OCI-M1 (cell line): ENCODE results near the gene TTLL3.
"Not testable (repeated sequence)": the region's sequence is repeated elsewhere in the genome, so short reads cannot be mapped to it uniquely, and the experiment has no call there.

Experiments
- DNase-seq: peaks from one replicate; lab custom pipeline; 2025; lab: John Stamatoyannopoulos, UW

The TTLL3 gene

DNA sequence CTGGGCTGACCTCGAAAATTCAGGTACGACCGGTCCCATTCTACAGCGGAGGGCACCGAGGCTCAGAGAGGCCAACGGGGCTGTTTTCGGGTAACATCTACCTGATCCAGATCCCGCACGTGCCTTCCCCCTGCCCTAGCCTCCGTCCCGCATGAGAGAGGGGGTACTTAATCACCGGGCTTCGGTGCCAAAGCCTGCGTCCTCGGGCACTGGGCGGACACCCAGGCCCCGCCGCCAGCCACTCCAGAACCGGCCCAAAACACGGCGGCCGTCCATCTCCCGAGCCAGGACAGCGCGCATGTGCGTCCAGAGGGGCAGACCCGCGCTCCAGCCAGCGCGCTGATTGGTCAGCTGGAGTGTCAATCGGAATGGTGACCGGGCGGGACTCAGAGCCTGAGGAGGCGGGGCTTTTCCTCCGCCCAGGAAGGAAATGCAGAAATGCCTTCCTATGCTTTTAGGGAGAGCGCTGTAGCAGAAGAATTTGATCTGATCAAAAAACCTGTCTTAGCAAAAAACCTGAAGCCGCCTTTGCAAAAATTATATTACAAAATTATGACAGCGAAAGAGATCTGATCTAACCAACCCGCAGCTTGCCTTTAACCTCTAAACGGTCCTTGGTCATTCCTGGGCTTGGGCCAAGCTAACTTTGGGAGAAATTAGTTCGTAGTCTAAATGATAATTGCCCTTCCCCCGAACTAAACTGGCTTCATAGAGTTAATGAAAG lies 33.8 kb downstream of the TTLL3 start, which contains the start of gene RPUSD3:
RPUSD3 (minus strand) TSS at position 294 of the 724 bp plus-strand sequence; CDS start at position 276, 18 bp downstream.
- DNase-seq: peak; percentile 99

DNA sequence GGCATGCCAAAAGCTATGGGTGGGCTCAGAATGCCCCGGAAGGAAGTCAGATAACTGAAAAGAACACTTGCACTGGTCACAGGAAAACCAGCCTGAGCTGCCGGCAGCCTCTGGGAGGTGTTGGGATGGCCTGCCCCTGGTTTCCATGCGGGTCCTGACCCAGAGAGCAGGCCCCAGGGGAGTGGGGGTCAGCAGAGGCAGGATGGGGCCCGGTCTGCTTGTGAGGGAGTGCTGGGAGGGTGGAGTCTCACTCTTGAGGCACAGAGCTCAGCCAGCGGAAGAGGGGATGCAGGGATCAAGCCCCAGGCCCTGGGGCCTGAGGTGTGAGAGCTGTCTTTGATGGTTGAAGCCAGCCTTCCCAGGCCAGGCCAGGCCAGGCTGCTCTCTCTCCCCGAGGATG lies 36.2 kb downstream of the TTLL3 start:
- no peak for DNase-seq

DNA sequence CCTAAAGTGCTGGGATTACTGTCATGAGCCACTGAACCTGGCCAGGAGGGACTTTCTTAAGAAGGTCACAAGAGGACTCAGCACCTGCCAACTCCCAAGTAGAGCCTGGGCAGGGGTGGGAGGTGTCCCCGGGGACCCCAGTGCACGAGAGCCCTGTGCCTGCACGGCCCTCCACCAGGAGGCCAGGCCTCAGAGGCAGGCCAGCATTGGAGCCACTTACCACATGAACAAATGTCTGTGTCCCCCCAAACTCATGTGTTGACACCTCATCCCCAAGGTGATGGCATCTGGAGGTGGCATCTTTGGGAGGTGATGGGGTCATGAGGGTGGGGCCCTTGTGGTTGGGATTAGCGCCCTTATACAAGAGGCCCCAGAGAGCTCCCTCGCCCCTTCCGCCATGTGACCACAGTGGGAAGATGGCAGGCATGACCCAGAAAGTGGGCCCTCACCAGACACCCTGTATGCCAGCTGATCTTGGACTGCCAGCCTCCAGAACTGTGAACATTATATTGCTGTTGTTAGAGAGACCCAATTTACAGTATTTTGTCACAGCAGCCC lies 36.9 kb downstream of the TTLL3 start:
- DNase-seq: no peak

DNA sequence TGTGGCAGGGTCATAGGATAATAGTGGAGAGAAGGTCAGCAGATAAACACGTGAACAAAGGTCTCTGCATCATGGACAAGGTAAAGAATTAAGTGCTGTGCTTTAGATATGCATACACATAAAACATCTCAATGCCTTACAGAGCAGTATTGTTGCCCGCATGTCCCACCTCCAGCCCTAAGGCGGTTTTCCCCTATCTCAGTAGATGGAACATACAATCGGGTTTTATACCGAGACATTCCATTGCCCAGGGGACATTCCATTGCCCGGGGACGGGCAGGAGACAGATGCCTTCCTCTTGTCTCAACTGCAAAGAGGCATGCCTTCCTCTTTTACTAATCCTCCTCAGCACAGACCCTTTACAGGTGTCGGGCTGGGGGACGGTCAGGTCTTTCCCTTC lies 37.8 kb downstream of the TTLL3 start:
- DNase-seq: not testable (repeated sequence)

DNA sequence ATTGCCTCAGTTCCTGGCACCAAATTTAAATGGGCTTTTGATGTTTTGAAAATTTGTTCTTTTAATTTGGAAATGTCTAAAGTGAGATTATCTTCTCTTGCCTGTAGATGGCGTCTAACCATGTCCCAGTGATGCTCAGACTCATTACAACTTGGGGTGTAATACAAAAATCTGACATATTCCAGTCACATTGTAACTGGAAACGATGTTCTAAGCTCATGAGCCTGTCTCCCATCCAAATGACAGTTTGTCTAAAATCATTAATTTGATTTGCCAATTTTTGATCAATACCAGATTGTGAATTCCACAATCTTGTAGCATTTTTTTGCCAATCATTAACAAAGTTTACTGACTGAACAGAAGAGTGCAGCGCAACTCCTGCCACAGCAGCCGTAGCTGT lies 38.8 kb downstream of the TTLL3 start:
- DNase-seq: peak; percentile 58

DNA sequence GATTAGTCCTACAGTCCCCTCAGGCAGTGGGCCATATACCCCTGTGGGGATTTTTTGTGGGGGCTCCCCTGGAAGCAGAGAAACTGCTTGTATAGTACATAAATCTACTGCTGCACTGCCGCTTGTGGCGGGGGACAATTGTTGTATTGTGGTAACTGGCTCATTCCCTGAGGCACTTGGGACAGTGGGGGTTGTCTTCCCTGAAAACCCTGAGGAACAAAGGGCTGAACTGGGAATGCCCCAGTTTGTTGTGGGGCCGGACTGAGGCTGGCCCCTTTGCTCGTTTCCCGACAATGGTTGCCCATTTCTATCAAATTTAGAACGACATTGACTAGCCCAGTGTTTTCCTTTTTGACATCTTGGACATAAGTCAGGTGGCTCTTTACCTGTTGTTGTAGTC lies 41.3 kb downstream of the TTLL3 start:
- DNase-seq: not testable (repeated sequence)

DNA sequence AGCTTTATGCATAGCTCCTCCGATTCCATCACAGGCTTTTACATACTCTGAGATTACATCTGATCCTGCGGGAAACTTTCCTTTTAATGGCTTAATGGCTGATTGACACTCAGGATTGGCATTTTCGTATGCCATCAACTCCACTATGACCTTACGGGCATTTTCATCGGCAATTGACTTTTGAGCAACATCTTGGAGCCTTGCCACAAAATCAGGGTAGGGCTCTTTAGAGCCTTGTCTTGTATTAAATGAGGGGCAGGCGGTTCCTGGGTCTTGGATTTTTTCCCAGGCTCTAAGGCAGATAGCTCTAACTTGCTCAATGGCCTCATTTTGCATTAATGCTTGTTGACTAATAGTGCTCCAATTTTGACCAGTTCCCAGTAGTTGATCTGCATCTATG lies 41.9 kb downstream of the TTLL3 start:
- not testable (repeated sequence) for DNase-seq

DNA sequence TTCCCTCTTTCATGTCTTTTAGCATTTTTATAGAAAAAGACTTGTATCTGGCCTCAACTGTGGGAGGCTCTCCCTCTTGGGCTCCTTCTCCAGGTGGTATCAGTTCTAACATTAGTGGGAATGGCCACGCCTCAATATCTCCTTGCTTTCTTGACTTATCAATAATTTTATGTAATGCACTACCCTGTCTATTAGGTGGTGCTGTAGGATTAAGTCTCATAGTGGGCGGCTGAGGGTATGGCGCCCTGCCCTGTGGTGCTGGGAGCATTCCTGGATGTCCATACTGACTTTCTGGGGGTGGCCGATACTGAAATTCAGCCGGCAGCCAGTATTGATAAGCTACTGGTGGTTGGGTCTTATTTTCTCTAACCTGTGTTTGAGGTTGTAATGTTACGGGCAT lies 42.5 kb downstream of the TTLL3 start:
- DNase-seq: peak; percentile 38

DNA sequence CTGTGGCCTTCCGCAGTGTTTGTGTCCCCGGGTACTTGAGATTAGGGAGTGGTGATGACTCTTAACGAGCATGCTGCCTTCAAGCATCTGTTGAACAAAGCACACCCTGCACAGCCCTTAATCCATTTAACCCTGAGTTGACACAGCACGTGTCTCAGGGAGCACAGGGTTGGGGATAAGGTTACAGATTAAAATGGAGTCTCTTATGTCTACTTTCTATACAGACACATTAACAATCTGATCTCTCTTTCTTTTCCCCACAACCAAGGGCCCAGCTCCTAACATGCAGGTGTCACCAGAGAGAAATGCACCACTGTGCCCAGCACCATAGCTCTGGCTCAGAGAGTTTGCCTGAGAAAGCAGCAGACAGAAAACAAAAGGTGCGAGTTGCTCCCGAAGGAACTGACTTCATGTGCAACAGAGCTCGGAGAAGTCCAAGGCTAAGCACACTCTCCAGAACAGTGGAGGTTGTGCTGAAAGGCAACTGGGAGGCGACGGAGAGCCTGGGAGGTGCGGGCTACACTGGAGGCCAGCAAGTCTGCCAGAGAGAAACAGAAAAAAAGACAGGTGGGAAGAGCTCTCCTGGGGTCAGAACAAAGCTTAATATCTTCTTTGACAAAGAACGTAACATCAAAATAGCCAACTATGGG lies 44.4 kb downstream of the TTLL3 start:
- DNase-seq: not testable (repeated sequence)

DNA sequence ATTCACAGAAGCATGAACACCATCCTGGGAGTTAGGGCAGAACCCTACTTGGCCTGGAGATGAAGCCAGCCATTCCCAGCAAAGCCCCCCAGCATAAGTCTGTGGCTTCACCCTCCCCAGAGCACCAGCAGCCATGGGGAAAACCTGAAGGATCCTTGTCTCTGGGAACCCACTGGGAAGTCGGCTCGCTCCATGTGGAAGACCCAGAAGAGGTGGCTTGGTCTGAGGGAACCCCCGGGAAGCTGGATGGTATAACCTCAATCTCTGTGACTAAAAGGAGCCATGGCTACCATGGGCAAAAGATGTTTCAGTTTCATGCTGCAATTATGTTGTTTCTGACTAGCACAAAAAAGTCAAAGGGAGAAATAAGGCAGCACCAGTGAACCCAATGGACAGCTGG lies 45.5 kb downstream of the TTLL3 start:
- DNase-seq: no peak

DNA sequence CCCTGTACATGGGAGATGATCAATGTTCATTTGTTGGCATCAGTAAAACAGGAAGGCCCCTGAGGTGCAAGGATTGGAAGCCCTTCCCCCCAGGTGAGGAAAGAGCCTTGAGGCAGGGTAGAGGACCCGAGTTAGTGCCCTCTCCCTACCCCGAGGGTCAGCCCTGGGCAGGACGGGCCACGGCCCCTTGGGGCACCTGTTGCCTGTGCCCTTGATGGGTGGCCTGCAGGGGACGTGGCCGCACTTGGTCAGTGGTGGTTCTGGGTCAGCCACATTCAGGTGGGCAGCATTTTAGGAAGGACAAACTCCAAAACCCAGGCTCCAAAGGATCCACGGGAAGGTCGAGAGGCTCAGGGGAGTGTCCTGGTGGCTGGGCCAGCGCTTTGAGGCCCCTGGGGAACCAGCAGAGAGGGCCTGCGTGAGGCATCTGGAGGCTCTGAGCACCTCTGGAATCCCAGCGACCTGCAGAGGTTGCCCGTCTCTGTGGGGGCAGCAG lies 49.5 kb downstream of the TTLL3 start:
- DNase-seq: no peak

DNA sequence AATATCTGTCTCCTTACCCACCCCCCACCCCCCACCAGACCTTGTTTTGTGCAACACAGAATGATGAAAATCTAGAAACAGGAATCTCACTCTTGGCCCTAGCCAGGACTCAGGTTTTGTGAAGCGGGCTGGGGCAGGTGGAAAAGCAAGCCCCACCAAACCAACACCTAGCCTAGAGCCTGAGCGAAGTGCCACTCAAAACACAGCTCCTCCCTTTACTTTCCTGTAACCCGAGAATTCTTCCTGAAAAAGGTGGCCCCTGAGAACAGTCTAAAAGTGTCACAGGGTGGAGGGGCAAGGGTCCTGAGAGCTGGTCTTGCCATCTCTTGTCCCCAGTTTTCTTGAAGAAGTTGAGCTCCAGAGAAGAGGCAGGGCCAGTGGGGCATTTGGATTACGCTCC lies 51.1 kb downstream of the TTLL3 start:
- DNase-seq: no peak

DNA sequence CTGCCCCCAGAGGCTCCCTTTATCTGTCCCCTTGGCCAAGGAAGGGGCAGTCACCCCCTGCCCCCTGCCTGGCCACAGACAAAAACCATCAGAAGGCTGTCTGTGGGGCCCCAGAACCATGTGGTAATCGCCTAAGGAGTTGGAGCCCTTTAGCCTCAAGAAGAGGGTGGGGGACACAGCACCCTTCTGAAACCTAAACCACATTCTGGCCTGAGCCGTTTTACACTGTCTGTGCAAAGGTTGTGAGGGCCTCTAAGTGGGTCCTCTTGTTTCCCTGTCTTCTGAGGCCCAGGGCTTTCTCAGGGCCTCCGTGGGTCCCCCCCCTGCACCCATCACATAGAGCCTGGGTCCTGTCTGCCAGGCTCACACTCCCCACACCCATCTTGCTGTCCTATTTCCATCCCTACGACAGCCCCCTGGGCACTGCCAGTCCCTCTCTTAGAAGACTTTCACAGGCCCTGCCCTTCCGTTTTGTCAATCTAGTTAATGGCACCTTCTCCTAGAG lies 51.6 kb downstream of the TTLL3 start:
- no peak for DNase-seq

DNA sequence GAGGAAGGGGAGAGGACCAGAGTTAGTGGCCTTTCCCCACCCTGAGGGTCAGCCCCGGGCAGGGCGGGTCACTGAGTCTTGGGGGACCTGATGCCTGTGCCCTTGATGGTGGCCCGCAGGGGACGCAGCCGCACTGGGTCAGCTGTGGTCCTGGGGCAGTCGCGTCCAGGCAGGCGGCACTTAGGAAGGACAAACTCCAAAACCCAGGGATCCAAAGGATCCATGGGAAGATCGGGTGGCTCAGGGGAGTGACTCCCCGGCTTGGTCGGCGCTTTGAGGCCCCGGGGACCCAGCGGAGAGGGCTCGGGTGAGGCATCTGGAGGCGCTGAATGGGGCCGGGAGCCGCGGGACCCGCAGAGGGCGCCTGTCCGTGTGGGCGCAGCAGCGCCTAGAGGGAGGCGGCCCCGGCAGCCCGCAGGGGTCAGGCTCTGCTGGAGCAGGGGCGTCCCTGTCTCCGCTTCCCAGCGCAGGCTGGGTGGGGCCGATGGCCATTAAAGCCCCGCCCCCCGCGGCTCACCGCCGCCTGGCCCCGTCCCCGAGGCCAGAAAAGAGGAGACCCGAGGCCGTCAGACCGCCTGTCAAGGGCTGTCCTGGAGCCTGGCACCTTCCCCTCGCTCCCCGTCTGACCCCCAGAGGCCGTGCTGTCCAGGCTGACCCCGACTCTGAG lies 52.5 kb downstream of the TTLL3 start:
- peak; percentile 42 for DNase-seq

DNA sequence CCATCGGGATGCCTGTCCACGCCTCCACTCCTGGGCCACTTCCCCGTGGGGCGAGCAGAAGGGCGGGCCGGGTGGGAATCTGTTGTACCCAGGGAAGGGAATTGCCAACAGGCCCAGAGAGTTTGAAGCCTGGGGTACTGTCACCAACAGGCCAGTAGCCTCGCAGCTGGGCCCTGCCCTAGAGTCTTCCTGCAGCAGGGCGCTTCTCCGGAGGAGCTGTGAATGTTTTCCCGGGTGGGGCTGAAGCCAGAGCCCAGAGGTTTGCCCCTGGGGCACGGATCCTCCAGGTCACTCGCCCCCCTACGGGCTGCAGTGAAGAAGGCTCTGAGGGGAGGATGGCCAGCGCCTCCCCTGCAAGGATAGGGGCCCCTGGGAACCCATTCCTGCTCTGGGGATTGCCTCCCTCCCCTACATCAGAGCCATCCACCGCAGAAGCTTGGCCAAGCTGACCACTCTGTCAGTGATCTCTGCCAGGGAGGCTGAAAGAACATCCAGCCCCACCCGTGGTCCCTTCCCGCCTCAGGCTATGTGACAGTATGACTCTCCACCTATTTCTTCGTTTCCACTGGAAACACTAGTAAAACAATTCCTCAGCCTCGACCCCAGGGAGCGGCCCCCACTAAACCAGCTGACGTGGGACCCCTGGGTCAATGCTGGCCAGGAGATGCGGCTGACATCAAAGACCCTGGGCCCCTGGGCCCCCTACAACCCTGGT lies 53.2 kb downstream of the TTLL3 start:
- DNase-seq: no peak

DNA sequence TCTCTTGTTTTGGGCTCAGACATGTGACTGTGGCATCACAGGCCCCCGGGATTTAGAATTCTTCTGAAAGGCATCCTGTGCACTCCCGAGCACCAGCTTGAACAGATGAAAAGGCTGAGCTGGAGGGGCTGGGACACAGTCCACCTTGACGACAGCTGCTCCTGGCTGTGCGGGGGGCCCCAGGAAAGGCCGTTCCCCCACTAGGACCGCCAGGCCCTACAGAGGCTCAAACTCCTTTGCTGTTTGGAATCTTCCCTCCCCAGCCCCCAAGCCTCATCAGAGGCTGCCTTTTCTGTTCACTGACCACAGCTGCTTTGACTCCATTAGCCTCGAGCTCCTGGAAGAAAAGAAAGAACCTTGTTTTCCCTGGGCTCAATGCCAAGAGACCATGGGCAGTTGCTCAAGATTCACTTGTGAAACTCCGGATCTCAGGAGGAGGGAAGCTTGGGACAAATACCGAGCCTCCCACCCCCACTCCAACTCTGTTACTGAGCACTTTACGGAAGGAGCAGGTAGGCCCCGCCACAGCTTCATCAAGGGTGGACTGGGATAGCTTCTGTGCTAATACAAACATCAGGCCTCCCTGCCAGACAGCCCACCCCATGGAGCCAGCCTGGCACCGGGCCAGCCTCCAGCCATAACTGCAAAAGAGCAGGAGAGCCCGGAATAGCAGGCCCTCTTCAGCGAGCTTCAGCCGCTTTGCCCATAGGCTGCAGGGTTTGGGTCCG lies 54.3 kb downstream of the TTLL3 start:
- DNase-seq: no peak

DNA sequence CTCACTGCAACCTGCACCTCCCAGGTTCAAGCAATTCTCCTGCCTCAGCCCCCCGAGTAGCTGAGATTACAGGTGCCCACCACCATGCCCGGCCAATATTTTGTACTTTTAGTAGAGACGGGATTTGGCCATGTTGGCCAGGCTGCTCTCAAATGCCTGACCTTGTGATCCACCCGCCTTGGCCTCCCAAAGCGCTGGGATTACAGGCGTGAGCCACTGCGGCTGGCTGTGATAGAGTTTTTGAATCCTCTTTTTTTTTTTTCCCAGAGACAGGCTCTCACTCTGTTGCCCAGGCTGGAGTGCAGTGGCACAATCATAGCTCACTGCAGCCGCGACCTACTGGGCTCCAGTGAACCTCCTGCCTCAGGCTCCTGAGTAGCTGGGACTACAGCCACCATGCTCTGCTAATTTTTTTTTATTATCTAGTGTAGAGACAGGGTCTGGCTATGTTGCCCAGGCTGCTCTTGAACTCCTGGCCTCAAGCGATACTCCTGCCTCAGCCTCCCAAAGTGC lies 55.1 kb downstream of the TTLL3 start:
- DNase-seq: not testable (repeated sequence)

DNA sequence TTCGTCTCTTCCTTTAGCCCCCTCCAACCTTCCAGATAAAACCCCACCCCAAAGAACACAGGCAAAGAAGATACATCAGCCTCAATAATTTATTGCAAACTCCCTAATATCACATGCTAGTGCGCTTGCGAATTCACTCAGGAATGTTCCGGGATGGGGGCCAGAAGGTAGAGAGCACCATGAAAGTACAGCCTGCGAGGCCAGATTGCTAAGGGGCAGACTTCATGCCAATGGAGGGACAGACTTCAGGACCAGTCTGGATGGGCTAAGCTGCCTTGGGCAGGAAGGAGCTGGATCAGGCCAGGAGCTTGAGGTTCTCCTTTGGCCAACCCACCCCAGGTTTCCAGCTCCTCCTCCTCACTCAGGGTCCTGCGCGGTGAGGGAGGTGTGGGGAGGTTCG lies 56.6 kb downstream of the TTLL3 start:
- DNase-seq: no peak

DNA sequence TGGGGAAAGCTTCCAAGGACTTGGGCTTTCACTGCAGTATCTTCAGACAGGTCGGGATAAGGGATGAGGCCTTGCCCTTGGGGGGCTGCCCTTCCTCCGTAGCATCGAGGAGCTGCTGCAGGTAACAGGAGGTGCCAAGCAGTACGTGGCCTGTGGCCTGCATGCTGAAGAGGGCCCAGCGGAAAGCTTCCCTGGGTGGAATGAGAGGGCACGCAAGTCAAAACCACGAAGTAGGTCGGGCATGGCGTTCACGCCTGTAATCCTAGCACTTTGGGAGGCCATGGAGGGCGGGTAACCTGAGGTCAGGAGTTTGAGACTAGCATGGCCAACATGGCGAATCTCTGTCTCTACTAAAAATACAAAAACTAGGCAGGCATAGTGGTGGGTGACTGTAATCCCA lies 57.0 kb downstream of the TTLL3 start:
- no peak for DNase-seq

DNA sequence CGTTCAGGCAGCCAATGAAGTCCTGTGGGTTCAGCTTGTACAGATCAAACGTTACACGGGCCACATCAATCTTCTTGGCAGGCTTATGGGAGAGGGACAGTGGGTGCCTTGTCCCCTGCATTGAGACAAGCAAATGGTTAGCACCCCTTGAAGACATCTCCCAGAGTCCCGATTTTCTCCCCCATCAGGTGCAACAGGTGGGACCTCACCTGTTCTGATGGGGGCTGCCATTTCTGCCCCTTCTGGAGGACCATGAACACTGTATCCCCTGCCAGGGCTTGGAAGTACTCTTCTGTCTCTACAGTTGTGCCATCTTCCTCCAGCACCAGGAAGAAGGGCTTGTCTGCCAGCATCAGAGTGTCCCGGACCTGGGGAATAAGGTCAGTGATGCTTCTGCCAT lies 59.9 kb downstream of the TTLL3 start:
- no peak for DNase-seq

DNA sequence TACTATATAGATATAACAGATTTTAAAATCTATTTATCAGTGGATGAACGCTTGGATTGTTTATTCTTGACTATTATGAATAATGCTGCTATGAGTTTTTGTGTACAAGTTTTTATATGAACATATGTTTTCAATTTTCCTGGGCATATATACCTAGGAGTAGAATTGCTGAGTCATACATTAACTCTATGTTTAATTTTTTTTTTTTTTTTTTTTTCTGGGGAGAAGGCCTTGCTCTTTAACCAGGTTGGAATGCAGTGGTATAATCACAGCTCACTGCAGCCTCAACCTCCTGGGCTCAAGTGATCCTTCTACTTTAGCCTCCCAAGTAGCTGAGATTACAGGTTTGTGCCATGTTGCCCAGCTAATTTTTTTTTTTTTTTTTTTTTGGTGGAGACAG lies 60.9 kb downstream of the TTLL3 start:
- DNase-seq: no peak
